GM12878 (cell line): Measurements from ENCODE around the gene C1orf210. TPM values are rescaled to one million over a fixed set of nuclear protein-coding genes. Genes with fewer than 3 reads are reported as not detected.

Experiments
- ATAC-seq: fragments of 200-7000 bp; cut with Tn5 transposase; 3 replicates; pipeline ENCODE4 v1.9.1; 2020; ENCODE audit warnings: mild to moderate bottlenecking, moderate library complexity
- BruUV-seq: library from RNA; stranded (reverse); fragments of 400-500 nt; replicated peaks from 2 replicates; lab custom pipeline; 2021; lab: Mats Ljungman, UMichigan
- CTCF ChIA-PET: fragments of 300-600 bp; sonication (Branson Sonifier 250); formaldehyde crosslinking; extraction: SDS; loops from one replicate; lab custom pipeline; 2021; ENCODE audit warnings: inconsistent platforms; lab: Yijun Ruan, JAX
- POLR2A ChIA-PET: fragments of 350-600 bp; formaldehyde crosslinking; extraction: SDS; loops from one replicate; lab custom pipeline; 2021; ENCODE audit warnings: inconsistent platforms; lab: Charles Lee
- RAD21 ChIA-PET: fragments of 300-600 bp; sonication (Branson Sonifier 250); formaldehyde crosslinking; loops from one replicate; lab custom pipeline; 2023; ENCODE audit warnings: antibody characterized with exemption; ENCODE audit not compliant: unreplicated experiment; lab: Charles Lee
- SMC1A ChIA-PET: fragments of 300-600 bp; sonication (Branson Sonifier 250); formaldehyde crosslinking; loops from one replicate; lab custom pipeline; 2023; ENCODE audit not compliant: unreplicated experiment, uncharacterized antibody; lab: Charles Lee
- DNase-seq: peaks from one replicate; pipeline ENCODE4 v3.0.0-alpha.2; 2011; ENCODE audit warnings: low read depth, low spot score
- FAIRE-seq: peaks from 3 replicates; lab custom pipeline; 2011; peaks lifted over from hg19 to GRCh38; lab: Jason Lieb, UNC
- H2AFZ ChIP-seq: 2 replicates; pipeline ENCODE4 v1.6.0; 2011; ENCODE audit warnings: low read depth, low read length, control low read depth; ENCODE audit not compliant: control insufficient read depth
- H3K27ac ChIP-seq: 2 replicates; pipeline ENCODE4 v1.5.1; 2011; ENCODE audit warnings: control low read depth; ENCODE audit not compliant: control insufficient read depth, insufficient read depth
- H3K27me3 ChIP-seq, 2 experiments: replicated peaks in 1 of 2; 2 replicates each; pipeline versions ENCODE4 v1.6.0 to v1.6.1; 2011; ENCODE audit warnings: low read length in 1 of 2; ENCODE audit not compliant: control insufficient read depth in 2 of 2, insufficient read depth in 2 of 2
- H3K36me3 ChIP-seq, 2 experiments: 2 replicates each; pipeline ENCODE4 v1.5.1; 2011; ENCODE audit warnings: low read length in 1 of 2; ENCODE audit not compliant: control insufficient read depth in 2 of 2, insufficient read depth in 2 of 2
- H3K4me1 ChIP-seq: 2 replicates; pipeline ENCODE4 v1.6.1; 2011; ENCODE audit warnings: mild to moderate bottlenecking, low read length, moderate library complexity, mixed read lengths; ENCODE audit not compliant: control insufficient read depth, insufficient read depth
- H3K4me2 ChIP-seq: 2 replicates; pipeline ENCODE4 v1.6.0; 2011; ENCODE audit warnings: control low read depth; ENCODE audit not compliant: control insufficient read depth, insufficient read depth
- H3K4me3 ChIP-seq: fragments of 200-600 bp; sonication (generic); 2 replicates; pipeline ENCODE4 v1.5.1; 2016
- H3K79me2 ChIP-seq: 2 replicates; pipeline ENCODE4 v1.6.0; 2011; ENCODE audit warnings: low read length; ENCODE audit not compliant: control insufficient read depth, insufficient read depth
- H3K9ac ChIP-seq: 2 replicates; pipeline ENCODE4 v1.8.0; 2011; ENCODE audit warnings: low read length, control low read depth, mixed read lengths; ENCODE audit not compliant: control insufficient read depth, insufficient read depth
- H3K9me3 ChIP-seq: replicated peaks from 3 replicates; pipeline ENCODE4 v1.5.1; 2011; ENCODE audit warnings: mild to moderate bottlenecking, low read length; ENCODE audit not compliant: control insufficient read depth, insufficient read depth
- H4K20me1 ChIP-seq: 2 replicates; pipeline ENCODE4 v1.6.0; 2011; ENCODE audit not compliant: control insufficient read depth, insufficient read depth
- ASH2L ChIP-seq: fragments of 300-600, 200-600 bp; sonication (generic); IDR thresholded peaks from 2 replicates; pipeline ENCODE4 v1.6.1; 2017; ENCODE audit warnings: low read depth, mild to moderate bottlenecking, borderline replicate concordance
- CHD1 ChIP-seq: IDR thresholded peaks from 2 replicates; pipeline ENCODE4 v1.6.1; 2012; ENCODE audit warnings: low read depth, low read length, improper control_type of control experiment
- EGR1 ChIP-seq, 2 experiments: IDR thresholded peaks; 1 replicate in 1 of 2; 2 replicates in 1 of 2; pipeline ENCODE4 v1.6.1; 2011 to 2012; ENCODE audit warnings: low read depth in 2 of 2, low read length in 2 of 2, borderline replicate concordance in 1 of 2, mild to moderate bottlenecking in 1 of 2, moderate library complexity in 1 of 2
- ESRRA ChIP-seq: IDR thresholded peaks from 2 replicates; pipeline ENCODE4 v1.6.1; 2012; ENCODE audit warnings: mild to moderate bottlenecking, low read length, improper control_type of control experiment
- FOXM1 ChIP-seq: IDR thresholded peaks from 2 replicates; pipeline ENCODE4 v1.6.1; 2012; ENCODE audit warnings: low read depth, mild to moderate bottlenecking, inconsistent platforms, low read length, moderate library complexity
- IKZF2 ChIP-seq, 2 experiments: fragments of 450-650 bp; IDR thresholded peaks; 2 replicates each; pipeline ENCODE4 v1.6.1; 2017; ENCODE audit warnings: mild to moderate bottlenecking in 2 of 2, moderate library complexity in 2 of 2
- NBN ChIP-seq: fragments of 450-650 bp; IDR thresholded peaks from 2 replicates; pipeline ENCODE4 v1.6.1; 2016
- NFYB ChIP-seq: IDR thresholded peaks from 2 replicates; pipeline ENCODE4 v1.6.1; 2011; ENCODE audit warnings: low read depth, mild to moderate bottlenecking, low read length, improper control_type of control experiment, moderate library complexity; ENCODE audit not compliant: insufficient read depth
- NR2C1 ChIP-seq: fragments of 450-650 bp; IDR thresholded peaks from 2 replicates; pipeline ENCODE4 v1.6.1; 2017; ENCODE audit warnings: antibody characterized with exemption, mild to moderate bottlenecking, moderate library complexity
- TARDBP ChIP-seq: IDR thresholded peaks from 2 replicates; pipeline ENCODE4 v1.6.1; 2016; ENCODE audit warnings: borderline replicate concordance
- ZNF24 ChIP-seq: fragments of 450-650 bp; IDR thresholded peaks from 2 replicates; pipeline ENCODE4 v1.6.1; 2017; ENCODE audit warnings: antibody characterized with exemption, mild to moderate bottlenecking
- WGBS: methylation state at CpG from one replicate; pipeline ENCODE4 v1.1.6; 2016; ENCODE audit warnings: low lambda C conversion rate; ENCODE audit not compliant: insufficient replicate concordance, insufficient coverage; ENCODE audit errors: missing lambda C conversion rate; 5-methylcytosine and 5-hydroxymethylcytosine counted together
- in situ Hi-C: fragments of 300-500 bp; cut with MboI; formaldehyde crosslinking; loops from 9 replicates; pipeline ENCODE4 v1.14.3; 2018; ENCODE audit warnings: mixed read lengths
- intact Hi-C: fragments of 100-400 bp; cut with micrococcal nuclease; formaldehyde crosslinking; loops from one replicate; pipeline ENCODE4 v1.14.2; 2022; ENCODE audit not compliant: unreplicated experiment
- polyA plus RNA-seq, 11 experiments: library from polyadenylated mRNA; depleted of rRNA in 4 of 11; unstranded in 6 of 11; stranded (reverse) in 5 of 11; fragments of >200 nt; fragmentation: Nextera tagmentation in 4 of 11; fragmentation: Illumina TruSeq in 1 of 11; extraction: Ambion mirVana in 4 of 11; extraction: Trizol in 1 of 11; gene quantifications; 1 replicate in 1 of 11; 2 replicates in 10 of 11; pipeline versions ENCODE4 v1.2.1 to v1.2.3, GENCODE V29; 2011 to 2016; ENCODE audit warnings: inconsistent platforms in 2 of 11, missing spikeins in 2 of 11, low read depth in 1 of 11
- total RNA-seq, 4 experiments: library from RNA; depleted of rRNA in 3 of 4; stranded (reverse); fragments of >200 nt in 3 of 4; fragmentation: Illumina TruSeq in 1 of 4; extraction: Trizol in 1 of 4; gene quantifications; 2 replicates each; pipeline versions ENCODE4 v1.2.1 to v1.2.3, GENCODE V29; 2013 to 2021
- TF ChIP-seq, protein P1 (sequence below): IDR thresholded peaks from 2 replicates; pipeline ENCODE4 v1.6.1; 2012; ENCODE audit warnings: low read depth, low read length, improper control_type of control experiment

C1orf210 gene
- total and polyA plus RNA-seq, 10 of the 15 experiments (the other 5 are each of a cell fraction or from before 2014, with no cell fraction given): 0.07 TPM; not detected in 9

DNA sequence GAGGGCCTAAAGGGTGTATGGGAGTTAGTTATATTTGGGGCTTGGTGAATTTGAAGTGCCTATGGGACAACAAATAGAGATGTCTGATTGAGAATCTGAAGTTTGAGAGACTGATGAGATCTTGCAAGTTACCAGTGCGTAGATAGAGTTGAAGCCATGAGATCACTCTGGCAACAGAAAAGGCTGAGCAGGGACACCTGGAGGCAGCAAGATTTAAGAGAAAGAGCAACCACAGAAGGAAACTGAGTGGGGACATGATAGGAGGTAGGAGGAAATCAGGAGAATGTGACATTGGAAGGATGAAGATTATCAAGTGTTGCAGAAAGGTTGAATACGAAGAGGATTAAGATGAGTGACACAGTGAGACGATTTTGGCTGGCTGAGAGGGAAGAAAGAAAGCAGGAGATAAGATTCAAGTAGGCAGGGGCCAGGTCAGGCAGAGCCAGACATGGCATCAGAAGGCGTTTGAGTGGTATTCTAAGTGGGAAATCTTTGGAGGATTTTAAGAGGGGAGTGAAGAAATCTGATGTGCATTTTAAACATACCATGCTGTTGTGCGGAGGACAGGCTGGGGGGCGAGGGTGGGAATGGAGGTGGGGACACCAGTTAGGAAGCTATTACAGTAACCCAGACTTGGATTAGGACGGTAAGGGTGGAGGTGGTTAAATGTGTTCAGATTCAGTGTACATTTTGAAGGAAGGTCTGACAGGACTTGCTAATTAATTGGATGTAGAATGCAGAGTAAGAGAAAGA is 49.2 kb upstream of the C1orf210 start:
- no peak overlapping the region for H3K4me2 ChIP-seq
- DNase-seq (no peak), ATAC-seq (no peak), FAIRE-seq (no peak)
- no peak overlapping the region for H3K4me3 ChIP-seq
- no peaks in the 10 kb centered on the region for H3K4me1 ChIP-seq
- H3K9ac ChIP-seq: no peak overlapping the region
- in situ Hi-C loops: no loop called here
- no peak overlapping the region for H2AFZ ChIP-seq
- no peaks in the 10 kb centered on the region; a peak in 1 of 4 replicates for H3K27me3 ChIP-seq
- H3K79me2 ChIP-seq: no peaks in the 10 kb centered on the region
- ChIA-PET POLR2A (no interaction called here), SMC1A (interaction anchor here (1.0 to 1.1 kb wide), 2 partner anchors 96 to 108 kb away, joined by 3 read pairs; no protein-coding TSS in a partner anchor), RAD21 (no interaction called here), CTCF (interaction anchor here (1.1 kb wide), 1 partner anchor 108 kb away, joined by 4 read pairs; no protein-coding TSS in a partner anchor)
- H3K9me3 ChIP-seq: no peaks in the 10 kb centered on the region
- no peak for TF ChIP-seq CHD1
- TF ChIP-seq NBN: no peak
- no peak for TF ChIP-seq NR2C1
- 35% methylated on average over 7 of the region's 7 CpGs for WGBS
- no TSS peak for BruUV-seq
- no peak overlapping the region for H3K27ac ChIP-seq
- no peaks in the 10 kb centered on the region for H3K36me3 ChIP-seq
- no peaks in the 10 kb centered on the region for H4K20me1 ChIP-seq
- intact Hi-C loops: no loop called here

DNA sequence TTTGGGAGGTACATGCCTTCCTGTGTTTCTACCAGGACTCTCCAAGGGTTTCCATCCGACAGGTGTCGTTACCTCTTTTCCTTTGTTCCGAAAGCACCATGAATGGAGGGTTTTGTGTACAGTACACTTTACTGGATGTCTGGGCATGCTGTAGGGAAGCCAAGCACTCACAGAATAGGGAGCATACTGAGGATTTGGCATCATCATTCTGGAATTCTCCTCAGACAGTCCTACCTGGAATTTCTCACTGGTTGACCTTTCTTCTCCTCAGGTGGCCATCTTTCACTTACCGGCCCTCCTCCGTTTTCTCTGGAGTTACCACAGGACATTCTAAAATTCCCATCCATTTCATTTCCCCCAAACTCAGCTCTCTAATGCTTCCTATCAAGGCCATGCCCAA is 46.3 kb upstream of the C1orf210 start:
- Histone ChIP-seq H3K4me1 (no peaks in the 10 kb centered on the region), H3K9ac (no peak overlapping the region), H4K20me1 (no peaks in the 10 kb centered on the region), H3K4me3 (no peak overlapping the region), H3K36me3 (no peaks in the 10 kb centered on the region), H3K9me3 (no peaks in the 10 kb centered on the region; the same call in 2 of the 3 replicates), H3K27ac (no peak overlapping the region), H3K4me2 (no peak overlapping the region), H3K79me2 (no peaks in the 10 kb centered on the region), H2AFZ (no peak overlapping the region)
- intact Hi-C loops: no loop called here
- ChIA-PET POLR2A (no interaction called here), RAD21 (interaction anchor here (2.5 kb wide), 1 partner anchor 92 kb away, joined by 11 read pairs; no protein-coding TSS in a partner anchor), CTCF (interaction anchor here (0.7 kb wide), 1 partner anchor 238 kb away, joined by 3 read pairs; no protein-coding TSS in a partner anchor)
- WGBS: 92% methylated on average over 5 of the region's 5 CpGs
- no TSS peak for BruUV-seq
- ATAC-seq (no peak), FAIRE-seq (no peak)
- TF ChIP-seq IKZF2 (IDR thresholded peaks at IDR 0.05): no peak
- no peak for TF ChIP-seq EGR1 (IDR thresholded peaks at IDR 0.05; ENCODE audit: borderline replicate concordance in 1 of 2, low read depth in 2 of 2, low read length in 2 of 2)
- no peak for TF ChIP-seq NR2C1
- no peak for TF ChIP-seq TARDBP
- no peak for TF ChIP-seq ASH2L
- TF ChIP-seq NFYB: no peak
- no peak for TF ChIP-seq ZNF24
- TF ChIP-seq ESRRA: no peak
- no peak for TF ChIP-seq FOXM1
- TF ChIP-seq, protein P1, sequence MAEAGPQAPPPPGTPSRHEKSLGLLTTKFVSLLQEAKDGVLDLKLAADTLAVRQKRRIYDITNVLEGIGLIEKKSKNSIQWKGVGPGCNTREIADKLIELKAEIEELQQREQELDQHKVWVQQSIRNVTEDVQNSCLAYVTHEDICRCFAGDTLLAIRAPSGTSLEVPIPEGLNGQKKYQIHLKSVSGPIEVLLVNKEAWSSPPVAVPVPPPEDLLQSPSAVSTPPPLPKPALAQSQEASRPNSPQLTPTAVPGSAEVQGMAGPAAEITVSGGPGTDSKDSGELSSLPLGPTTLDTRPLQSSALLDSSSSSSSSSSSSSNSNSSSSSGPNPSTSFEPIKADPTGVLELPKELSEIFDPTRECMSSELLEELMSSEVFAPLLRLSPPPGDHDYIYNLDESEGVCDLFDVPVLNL: no peak
- TF ChIP-seq, all 136 proteins: peak for 0
- no peaks in the 10 kb centered on the region for H3K27me3 ChIP-seq
- SMC1A ChIA-PET: no interaction called here
- in situ Hi-C loops: no loop called here
- DNase-seq: no peak
